Natural killer cell (primary cell): ENCODE data around the gene TNFRSF11A. TPM values are rescaled to one million over a fixed set of nuclear protein-coding genes. Genes with fewer than 3 reads are reported as not detected.
A peak's percentile ranks its signal among the peaks of the same experiment; 100 is the strongest.

Experiments
- ATAC-seq, 3 donors: fragments of 150-1000 bp in 2 of 3; fragments of 200-7000 bp in 1 of 3; cut with Tn5 transposase; 1 replicate in 1 of 3; 2 replicates in 2 of 3; pipeline ENCODE4 v1.10.0; 2021; ENCODE audit warnings: mild to moderate bottlenecking in 2 of 3, moderate library complexity in 2 of 3
- DNase-seq, 2 donors: peaks; one replicate each; pipeline versions ENCODE4 v3.0.0 to v3.0.0-alpha.2; 2013 to 2021; ENCODE audit warnings: mixed read lengths in 1 of 2
- H3K27ac ChIP-seq: one replicate; pipeline ENCODE4 v1.5.1; 2013; ENCODE audit warnings: mild to moderate bottlenecking, low read length
- H3K27me3 ChIP-seq: one replicate; pipeline ENCODE4 v1.6.1; 2013; ENCODE audit warnings: low read length; ENCODE audit not compliant: control insufficient read depth, insufficient read depth
- H3K36me3 ChIP-seq: one replicate; pipeline ENCODE4 v1.6.1; 2013; ENCODE audit warnings: low read length; ENCODE audit not compliant: control insufficient read depth, insufficient read depth
- H3K4me1 ChIP-seq: one replicate; pipeline ENCODE4 v1.6.1; 2013; ENCODE audit warnings: low read length; ENCODE audit not compliant: control insufficient read depth, insufficient read depth
- H3K4me3 ChIP-seq: one replicate; pipeline ENCODE4 v1.5.1; 2013; ENCODE audit warnings: low read length
- H3K9me3 ChIP-seq: one replicate; pipeline ENCODE4 v1.6.1; 2013; ENCODE audit warnings: low read length; ENCODE audit not compliant: control insufficient read depth, insufficient read depth
- H3K27ac Mint-ChIP-seq, 2 donors: one replicate each; pipeline ENCODE4 v1.8.0; 2022; ENCODE audit warnings: mild to moderate bottlenecking in 2 of 2, mixed read lengths in 2 of 2, moderate library complexity in 1 of 2
- H3K27me3 Mint-ChIP-seq, 2 donors: one replicate each; pipeline ENCODE4 v1.8.0; 2022; ENCODE audit warnings: low read depth in 2 of 2, mixed read lengths in 2 of 2
- H3K36me3 Mint-ChIP-seq: one replicate; pipeline ENCODE4 v1.8.0; 2022; ENCODE audit warnings: mixed read lengths
- H3K4me1 Mint-ChIP-seq, 2 donors: one replicate each; pipeline ENCODE4 v1.8.0; 2022; ENCODE audit warnings: mixed read lengths in 2 of 2
- H3K4me3 Mint-ChIP-seq: one replicate; pipeline ENCODE4 v1.8.0; 2022; ENCODE audit warnings: mild to moderate bottlenecking, moderate library complexity, mixed read lengths
- H3K9me3 Mint-ChIP-seq, 2 donors: one replicate each; pipeline ENCODE4 v1.8.0; 2022; ENCODE audit warnings: mixed read lengths in 2 of 2
- CTCF ChIP-seq: fragments of 200-600 bp; IDR thresholded peaks from one replicate; pipeline ENCODE4 v1.8.0; 2022; ENCODE audit warnings: antibody characterized with exemption
- WGBS: methylation state at CpG from one replicate; pipeline ENCODE4 v1.1.7; 2013; ENCODE audit warnings: missing lambda C conversion rate; ENCODE audit not compliant: insufficient coverage; 5-methylcytosine and 5-hydroxymethylcytosine counted together
- intact Hi-C: fragments of 100-400 bp; cut with micrococcal nuclease; formaldehyde crosslinking; loops from one replicate; pipeline ENCODE4 v1.14.2; 2022
- total RNA-seq, 4 donors: library from RNA; stranded (reverse); fragments of 120-200 nt in 1 of 4; gene quantifications; one replicate each; pipeline versions ENCODE4 v1.2.3 to v1.2.4, GENCODE V29; 2013 to 2022

TNFRSF11A gene
- total RNA-seq, 3 donors from 2014 or later (not counting 1 experiment from before 2014, with no cell fraction given) = 6.9 to 10.9 (median 8.8) TPM

- DNase-seq = no peak
- H3K4me3 Mint-ChIP-seq = no peak overlapping the region
- ATAC-seq = no peak
- Histone ChIP-seq H3K27me3 (no peaks in the 10 kb centered on the region), H3K9me3 (no peaks in the 10 kb centered on the region), H3K36me3 (no peaks in the 10 kb centered on the region), H3K4me1 (peaks cover 13% of the 10 kb centered on the region), H3K27ac (no peak overlapping the region), H3K4me3 (no peak overlapping the region)
- no peaks in the 10 kb centered on the region for H3K9me3 Mint-ChIP-seq
- H3K4me1 Mint-ChIP-seq = peaks cover 8 to 14% of the 10 kb centered on the region in 2 donors
- H3K27me3 Mint-ChIP-seq = no peaks in the 10 kb centered on the region
- no peak overlapping the region for H3K27ac Mint-ChIP-seq
- WGBS = 75% methylated on average over 3 of the region's 3 CpGs
- no peak for TF ChIP-seq CTCF
- no peaks in the 10 kb centered on the region for H3K36me3 Mint-ChIP-seq
- intact Hi-C loops = no loop called here
Measured at GRCh38 chr18:62404881-62405280, 79.8 kb downstream of the TNFRSF11A start.

- no peak for DNase-seq
- WGBS = 57% methylated on average over 10 of the region's 10 CpGs
- Mint-ChIP-seq H3K4me1 (peaks cover 8 to 9% of the 10 kb centered on the region in 2 donors), H3K27me3 (peaks cover 2 to 5% of the 10 kb centered on the region in 2 donors), H3K4me3 (no peak overlapping the region), H3K27ac (peak overlapping the region in 1 of 2 donors; percentile 13), H3K9me3 (no peaks in the 10 kb centered on the region), H3K36me3 (no peaks in the 10 kb centered on the region)
- no peaks in the 10 kb centered on the region for H3K36me3 ChIP-seq
- peak; percentile 19 to 90 (median 70) for ATAC-seq
- no peak overlapping the region for H3K4me3 ChIP-seq
- H3K27me3 ChIP-seq = no peaks in the 10 kb centered on the region
- H3K4me1 ChIP-seq = peaks cover 5% of the 10 kb centered on the region
- H3K27ac ChIP-seq = no peak overlapping the region
- intact Hi-C loops = no loop called here
- H3K9me3 ChIP-seq = no peaks in the 10 kb centered on the region
- no peak for TF ChIP-seq CTCF
Measured at GRCh38 chr18:62407660-62408059, 82.5 kb downstream of the TNFRSF11A start.

GRCh38 chr18:62409821-62410220, 84.7 kb downstream of the TNFRSF11A start:
- Mint-ChIP-seq H3K27me3 (peaks cover 9 to 21% of the 10 kb centered on the region in 2 donors), H3K27ac (no peak overlapping the region), H3K4me3 (no peak overlapping the region), H3K4me1 (peaks cover 8 to 9% of the 10 kb centered on the region in 2 donors), H3K36me3 (no peaks in the 10 kb centered on the region), H3K9me3 (no peaks in the 10 kb centered on the region)
- TF ChIP-seq CTCF = no peak
- Histone ChIP-seq H3K4me1 (peaks cover 5% of the 10 kb centered on the region), H3K27me3 (no peaks in the 10 kb centered on the region), H3K36me3 (no peaks in the 10 kb centered on the region), H3K4me3 (no peak overlapping the region), H3K27ac (no peak overlapping the region), H3K9me3 (no peaks in the 10 kb centered on the region)
- no peak for ATAC-seq
- DNase-seq = no peak
- intact Hi-C loops = no loop called here
- 87% methylated on average over 5 of the region's 5 CpGs for WGBS
